GM19463 (cell line): ENCODE results near the gene STIM2.

Experiments
- ATAC-seq: cut with Tn5 transposase; IDR thresholded peaks from one replicate; pipeline ENCODE4 v1.9.1; 2021; ENCODE audit warnings: mild to moderate bottlenecking, moderate library complexity; ENCODE audit not compliant: unreplicated experiment

The STIM2 gene

DNA sequence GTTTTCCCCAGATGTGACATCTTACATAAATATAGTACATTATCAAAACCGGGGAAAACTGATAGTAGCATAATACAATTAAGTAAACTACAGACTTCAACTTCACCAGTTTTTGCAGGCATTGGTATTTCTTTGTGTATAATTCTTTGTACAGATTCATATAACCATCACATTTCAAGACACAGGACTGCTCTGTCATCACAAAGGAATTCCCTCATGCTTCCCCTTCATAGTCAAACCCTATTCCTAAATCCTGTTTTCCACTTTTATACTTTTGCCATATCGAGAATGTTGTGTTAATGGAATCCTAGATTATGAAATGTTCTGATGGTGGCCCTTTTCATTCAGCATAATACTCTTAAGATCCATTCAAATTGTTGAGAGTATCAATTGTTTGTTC is 36.0 kb downstream of the STIM2 start:
- no peak for ATAC-seq

GRCh38 chr4:26899991-26900390 is 39.4 kb downstream of the STIM2 start:
- ATAC-seq = no peak

- no peak for ATAC-seq
Observed at GRCh38 chr4:26900765-26901164, 40.1 kb downstream of the STIM2 start.

GRCh38 chr4:26905172-26905571 is 44.5 kb downstream of the STIM2 start:
- ATAC-seq = no peak

GRCh38 chr4:26907731-26908599 is 47.3 kb downstream of the STIM2 start:
- ATAC-seq = no peak

- no peak for ATAC-seq
Observed at GRCh38 chr4:26909369-26909768, 48.7 kb downstream of the STIM2 start.

GRCh38 chr4:26911254-26911653 is 50.6 kb downstream of the STIM2 start:
- ATAC-seq = no peak

- no peak for ATAC-seq
Observed at GRCh38 chr4:26912069-26912468, 51.4 kb downstream of the STIM2 start.

- ATAC-seq = peak; percentile 60
Observed at GRCh38 chr4:26912810-26913209, 52.2 kb downstream of the STIM2 start.

GRCh38 chr4:26916195-26916594 is 55.6 kb downstream of the STIM2 start:
- ATAC-seq = no peak

DNA sequence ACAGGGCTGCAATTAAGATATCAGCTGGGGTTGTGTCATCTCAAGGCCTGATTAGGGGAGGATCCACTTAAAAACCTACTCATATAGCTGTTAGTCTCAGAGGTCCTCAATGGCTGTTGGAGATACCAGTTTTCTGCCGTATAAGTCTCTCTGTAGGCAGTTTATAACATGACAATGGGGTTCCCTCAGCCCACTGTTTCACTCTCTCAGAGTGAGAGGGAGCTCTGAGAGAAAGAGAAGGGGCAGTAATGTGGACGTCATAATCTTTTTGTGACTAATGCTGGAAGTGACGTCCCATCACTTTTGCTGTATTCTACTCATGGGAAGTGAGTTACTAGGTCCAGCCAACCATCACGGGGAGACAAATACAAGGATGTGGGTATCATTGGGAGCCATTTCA is 70.3 kb downstream of the STIM2 start:
- ATAC-seq = no peak

GRCh38 chr4:26931451-26931850 is 70.8 kb downstream of the STIM2 start:
- no peak for ATAC-seq

DNA sequence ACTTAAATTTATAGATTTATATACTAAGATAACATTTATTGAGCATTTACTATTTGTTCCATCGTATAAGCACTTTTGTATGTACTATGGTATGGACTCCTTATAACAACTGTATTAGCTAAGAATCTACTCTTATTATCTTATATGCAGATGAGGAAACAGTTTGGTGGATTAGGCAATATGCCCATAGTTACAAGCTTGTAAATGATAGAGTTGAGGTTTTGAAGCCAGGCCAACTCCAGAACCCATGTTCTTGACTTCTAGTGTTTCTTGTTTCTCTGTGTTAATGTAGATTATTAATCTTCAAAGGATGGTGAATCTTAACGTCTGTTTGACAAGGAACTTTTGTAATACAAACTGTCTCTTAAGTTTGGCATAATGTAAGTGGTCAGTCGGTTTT is 71.3 kb downstream of the STIM2 start:
- no peak for ATAC-seq

- no peak for ATAC-seq
Observed at GRCh38 chr4:26935397-26935796, 74.8 kb downstream of the STIM2 start.

DNA sequence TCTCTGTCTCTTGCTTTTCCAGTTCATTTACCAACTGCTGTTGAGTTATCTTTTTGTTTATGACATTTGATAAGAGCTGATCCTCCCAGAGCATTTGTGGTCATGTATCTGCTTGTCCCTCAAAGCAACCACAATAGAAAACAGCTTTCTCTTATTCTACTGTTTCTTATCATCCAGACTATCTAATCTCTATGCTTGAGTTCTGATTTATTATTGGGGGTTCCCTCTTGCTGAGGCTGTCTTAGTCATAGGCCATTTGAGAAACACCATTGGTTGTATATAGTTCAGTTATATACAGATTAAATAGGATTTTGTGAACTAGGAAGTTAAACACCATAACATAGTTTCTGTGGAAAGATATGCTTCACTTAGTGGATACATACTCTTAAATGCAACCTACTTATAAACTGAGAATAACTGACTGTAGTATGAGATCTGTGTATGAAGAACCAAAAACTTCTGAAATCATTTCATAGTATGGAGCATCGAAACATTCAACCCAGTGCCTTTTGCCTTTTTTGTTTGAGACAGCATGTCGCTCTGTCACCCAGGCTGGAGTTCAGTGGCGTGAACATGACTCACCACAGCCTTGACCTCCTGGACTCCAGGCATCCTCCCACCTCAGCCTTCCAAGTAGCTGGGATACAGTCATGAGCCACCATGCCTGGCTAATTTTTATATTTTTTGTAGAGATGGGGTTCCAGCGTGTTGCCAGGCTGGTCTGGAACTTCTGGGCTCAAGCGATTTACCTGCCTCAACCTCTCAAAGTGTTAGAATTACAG is 75.8 kb downstream of the STIM2 start:
- no peak for ATAC-seq

DNA sequence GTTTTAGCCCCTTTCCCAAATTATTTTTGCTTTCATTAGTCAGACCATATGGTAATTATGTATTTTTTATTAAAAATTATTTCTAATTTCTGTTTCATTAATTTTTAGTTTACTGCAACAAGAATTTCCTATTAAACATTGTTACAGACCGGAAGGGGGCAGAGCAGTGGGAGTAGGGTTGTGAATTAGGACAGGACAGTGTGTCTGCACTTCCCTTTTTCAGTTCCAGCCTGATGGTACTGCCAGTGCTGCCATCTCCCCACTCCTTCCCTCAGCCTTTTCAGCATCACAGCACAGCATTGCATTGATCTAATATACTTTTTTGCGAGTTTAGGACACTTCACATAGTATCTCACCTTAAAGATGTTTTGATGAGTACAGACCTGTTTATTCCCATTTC is 76.5 kb downstream of the STIM2 start:
- ATAC-seq = peak; percentile 84

- ATAC-seq = no peak
Observed at GRCh38 chr4:26937567-26937966, 76.9 kb downstream of the STIM2 start.

GRCh38 chr4:26938516-26938915 is 77.9 kb downstream of the STIM2 start:
- ATAC-seq = no peak

GRCh38 chr4:26941951-26942350 is 81.3 kb downstream of the STIM2 start:
- ATAC-seq = no peak

GRCh38 chr4:26942871-26943270 is 82.2 kb downstream of the STIM2 start:
- ATAC-seq = no peak

- ATAC-seq = no peak
Observed at GRCh38 chr4:26943391-26943790, 82.8 kb downstream of the STIM2 start.

DNA sequence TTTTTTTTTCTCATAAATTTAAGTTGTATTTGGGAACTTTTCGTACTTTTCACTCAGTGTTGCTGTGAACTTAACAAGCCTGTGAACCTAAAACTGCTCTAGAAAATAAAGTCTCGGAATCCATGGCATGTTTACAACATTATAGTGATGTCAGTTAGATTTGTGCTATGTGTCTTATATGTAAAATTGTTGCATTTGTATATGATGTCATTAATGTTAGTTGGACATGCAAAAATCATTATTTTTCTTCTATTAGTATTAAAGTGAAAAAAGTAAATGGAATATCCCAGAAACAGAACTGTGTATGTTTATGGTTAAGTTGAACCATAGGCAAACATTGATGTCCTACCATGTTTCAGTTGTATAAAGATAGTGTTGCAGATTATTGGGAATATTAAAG is 85.2 kb downstream of the STIM2 start:
- no peak for ATAC-seq
